ENCODE results near the gene CHEK2.

CHEK2 gene

GRCh38 chr22:28716686-28717085, 24.9 kb downstream of the CHEK2 start:
- no peak overlapping the region for H3K4me3 ChIP-seq (ENCODE audit: low read depth, low read length)
- TF ChIP-seq CTCF (IDR thresholded peaks at IDR 0.05; ENCODE audit: low read depth, low read length) = no peak

GRCh38 chr22:28715611-28716010, 26.0 kb downstream of the CHEK2 start:
- no peak for TF ChIP-seq CTCF (IDR thresholded peaks at IDR 0.05; ENCODE audit: low read depth, low read length)
- no peak overlapping the region for H3K4me3 ChIP-seq (ENCODE audit: low read depth, low read length)

GRCh38 chr22:28714043-28714628, 27.5 kb downstream of the CHEK2 start:
- no peak overlapping the region for H3K4me3 ChIP-seq (ENCODE audit: low read depth, low read length)
- no peak for TF ChIP-seq CTCF (IDR thresholded peaks at IDR 0.05; ENCODE audit: low read depth, low read length)

GRCh38 chr22:28711820-28712777, 29.5 kb downstream of the CHEK2 start:
- peak overlapping the region; percentile 43 for H3K4me3 ChIP-seq (ENCODE audit: low read depth, low read length)
- 0 out of 2 replicates have a peak, but pooled peaks have one; percentile 11 for TF ChIP-seq CTCF (IDR thresholded peaks at IDR 0.05; ENCODE audit: low read depth, low read length)

- no peak for TF ChIP-seq CTCF (IDR thresholded peaks at IDR 0.05; ENCODE audit: low read depth, low read length)
- H3K4me3 ChIP-seq (ENCODE audit: low read depth, low read length) = no peak overlapping the region; the same call in 1 of the 2 replicates
These were observed 30.3 kb downstream of the CHEK2 start for GRCh38 chr22:28711341-28711740.

GRCh38 chr22:28710576-28711191, 30.9 kb downstream of the CHEK2 start:
- no peak for TF ChIP-seq CTCF (IDR thresholded peaks at IDR 0.05; ENCODE audit: low read depth, low read length)
- peak overlapping the region; percentile 27 for H3K4me3 ChIP-seq (ENCODE audit: low read depth, low read length)

All from WI38 (cell line).